Measurements from ENCODE around the gene NBPF6. TPM values are rescaled to one million over a fixed set of nuclear protein-coding genes. Genes with fewer than 3 reads are reported as not detected.

Gene NBPF6
- total RNA-seq, result not detected in 2 replicates

GRCh38 chr1:108450043-108450442 lies at the start of gene NBPF6:
NBPF6 (plus strand) TSS chr1:108450343; CDS start chr1:108450602, 259 bp downstream.

Other genes starting within 250 kb of the NBPF6 start
- gene SLC25A24, start 250.0 kb upstream of the NBPF6 start, total RNA-seq, result 30.0 and 40.8 TPM in 2 replicates
- not detected in 2 replicates for gene NBPF4, start 206.3 kb upstream of the NBPF6 start, total RNA-seq
- gene EEIG2, start 109.8 kb downstream of the NBPF6 start, total RNA-seq, result 20.7 and 26.6 TPM in 2 replicates
- 2.9 and 4.1 TPM in 2 replicates for gene HENMT1, start 210.8 kb downstream of the NBPF6 start, total RNA-seq
- gene PRPF38B, start 242.0 kb downstream of the NBPF6 start, total RNA-seq, result 8.9 and 11.0 TPM in 2 replicates